Osteoblast (primary cell): Measurements from ENCODE around the gene USH2A. TPM values are rescaled to one million over a fixed set of nuclear protein-coding genes. Genes with fewer than 3 reads are reported as not detected.

ENCODE experiments used
- DNase-seq: peaks from one replicate; pipeline ENCODE4 v3.0.0; 2011; ENCODE audit warnings: low spot score, mixed read lengths; ENCODE audit not compliant: insufficient read length; ENCODE audit errors: missing footprints
- H2AFZ ChIP-seq: 2 replicates; pipeline ENCODE4 v1.6.0; 2011; ENCODE audit warnings: mild to moderate bottlenecking, low read length
- H3K27ac ChIP-seq: 2 replicates; pipeline ENCODE4 v1.5.1; 2011; ENCODE audit warnings: mild to moderate bottlenecking, low read depth, low read length, moderate library complexity
- H3K27me3 ChIP-seq: 2 replicates; pipeline ENCODE4 v1.6.0; 2012; ENCODE audit warnings: mild to moderate bottlenecking, control low read depth, inconsistent platforms, low read length, moderate library complexity; ENCODE audit not compliant: insufficient read depth
- H3K36me3 ChIP-seq: 2 replicates; pipeline ENCODE4 v1.5.1; 2011; ENCODE audit warnings: mild to moderate bottlenecking, low read length, control low read depth, moderate library complexity; ENCODE audit not compliant: insufficient read depth
- H3K4me1 ChIP-seq: 2 replicates; pipeline ENCODE4 v1.5.1; 2011; ENCODE audit warnings: mild to moderate bottlenecking, low read length, control low read depth, moderate library complexity; ENCODE audit not compliant: insufficient read depth
- H3K4me2 ChIP-seq: 2 replicates; pipeline ENCODE4 v1.6.0; 2011; ENCODE audit warnings: mild to moderate bottlenecking, low read length; ENCODE audit not compliant: insufficient read depth
- H3K4me3 ChIP-seq: fragments of 200-600 bp; sonication (generic); 3 replicates; pipeline ENCODE4 v1.5.1; 2012; ENCODE audit warnings: mild to moderate bottlenecking, low read length, inconsistent platforms; ENCODE audit not compliant: insufficient read depth
- H3K79me2 ChIP-seq: 2 replicates; pipeline ENCODE4 v1.6.0; 2012; ENCODE audit warnings: mild to moderate bottlenecking, low read length, control low read depth, inconsistent platforms; ENCODE audit not compliant: insufficient read depth
- H3K9me3 ChIP-seq: 2 replicates; pipeline ENCODE4 v1.5.1; 2011; ENCODE audit warnings: low read depth, low read length, control low read depth
- H4K20me1 ChIP-seq: 2 replicates; pipeline ENCODE4 v1.6.0; 2012; ENCODE audit warnings: mild to moderate bottlenecking, low read length, control low read depth; ENCODE audit not compliant: insufficient read depth
- CTCF ChIP-seq: IDR thresholded peaks from 2 replicates; pipeline ENCODE4 v1.5.1; 2011; ENCODE audit warnings: mild to moderate bottlenecking, low read depth, low read length, moderate library complexity; ENCODE audit errors: extremely low read depth
- total RNA-seq: library from RNA; depleted of rRNA; stranded (reverse); fragments of >200 nt; gene quantifications from 2 replicates; pipeline ENCODE4 v1.2.3, GENCODE V29; 2012

USH2A gene
- total RNA-seq, 1 donor: under 0.01 TPM

DNA sequence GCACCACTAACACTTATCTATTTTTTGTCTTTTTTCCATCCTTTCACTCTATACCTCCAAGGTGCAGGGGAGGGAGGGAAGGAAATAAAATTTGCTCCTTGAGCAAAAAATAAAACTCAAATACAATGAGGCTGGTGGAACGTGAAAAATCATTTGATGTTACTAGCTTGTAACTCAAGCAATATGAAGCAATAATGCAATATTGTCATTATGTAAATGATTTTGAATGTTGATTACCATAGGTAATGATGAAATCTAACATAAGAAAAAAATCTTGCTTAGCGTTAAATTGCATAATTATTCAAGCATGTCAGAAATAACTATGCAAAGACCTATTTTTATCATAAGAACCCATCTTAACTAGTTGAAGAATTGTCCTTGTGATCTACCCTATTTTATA is 578.5 kb downstream of the USH2A start:
- DNase-seq: no peak
- Histone ChIP-seq H3K9me3 (no peaks in the 10 kb centered on the region), H3K27ac (no peak overlapping the region), H2AFZ (peak overlapping the region; percentile 69), H3K4me1 (peaks cover 5% of the 10 kb centered on the region), H3K79me2 (no peaks in the 10 kb centered on the region), H3K27me3 (no peaks in the 10 kb centered on the region), H4K20me1 (no peaks in the 10 kb centered on the region), H3K4me3 (no peak overlapping the region), H3K4me2 (peak overlapping the region; percentile 79), H3K36me3 (no peaks in the 10 kb centered on the region)
- no peak for TF ChIP-seq CTCF

DNA sequence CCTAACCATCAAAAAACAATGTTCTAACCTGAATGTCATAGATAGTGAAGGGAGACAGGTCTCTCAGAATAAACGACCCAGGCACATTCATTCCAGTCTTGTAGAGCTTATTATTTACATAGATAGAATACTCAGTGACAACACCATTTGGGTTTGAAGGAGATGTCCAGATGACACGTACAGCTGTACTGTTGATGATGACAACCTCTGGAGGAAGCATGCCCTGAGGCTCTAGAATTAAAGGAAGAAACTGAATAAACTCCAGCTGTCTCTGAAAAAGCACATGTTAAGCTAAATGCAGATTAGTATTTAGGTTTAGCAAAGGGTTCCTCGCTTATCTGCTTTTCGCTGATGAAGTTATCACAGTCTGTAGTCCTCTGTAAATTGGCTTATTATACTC is 579.0 kb downstream of the USH2A start:
- H3K4me2 ChIP-seq: no peak overlapping the region
- H3K4me1 ChIP-seq: peaks cover 5% of the 10 kb centered on the region
- TF ChIP-seq CTCF: no peak
- H3K79me2 ChIP-seq: no peaks in the 10 kb centered on the region
- H3K36me3 ChIP-seq: no peaks in the 10 kb centered on the region
- H3K4me3 ChIP-seq: no peak overlapping the region
- no peak for DNase-seq
- no peaks in the 10 kb centered on the region for H4K20me1 ChIP-seq
- H2AFZ ChIP-seq: no peak overlapping the region
- no peak overlapping the region for H3K27ac ChIP-seq
- no peaks in the 10 kb centered on the region for H3K27me3 ChIP-seq
- H3K9me3 ChIP-seq: no peaks in the 10 kb centered on the region

DNA sequence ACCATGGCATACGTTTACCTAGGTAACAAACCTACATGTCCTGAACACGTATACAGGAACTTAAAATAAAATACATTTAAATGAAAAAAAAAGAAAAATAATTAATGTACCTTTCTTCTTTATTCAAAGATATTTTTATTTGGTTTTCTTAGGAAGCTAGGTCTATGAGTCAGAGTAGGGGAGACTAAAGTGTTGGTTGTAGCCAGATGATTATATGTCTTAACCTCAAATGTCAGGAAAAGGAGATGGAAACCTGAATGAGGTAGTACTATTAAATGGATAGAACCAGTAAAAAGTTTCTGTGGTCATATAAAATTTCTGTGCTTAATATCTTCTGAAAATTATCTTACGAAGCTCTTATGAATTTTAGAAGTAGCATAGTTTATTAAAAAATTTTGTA is 580.3 kb downstream of the USH2A start:
- no peaks in the 10 kb centered on the region for H3K27me3 ChIP-seq
- no peak overlapping the region for H2AFZ ChIP-seq
- H3K4me1 ChIP-seq: peaks cover 5% of the 10 kb centered on the region
- H3K79me2 ChIP-seq: no peaks in the 10 kb centered on the region
- no peak overlapping the region for H3K27ac ChIP-seq
- no peaks in the 10 kb centered on the region for H4K20me1 ChIP-seq
- no peak for TF ChIP-seq CTCF
- H3K36me3 ChIP-seq: no peaks in the 10 kb centered on the region
- DNase-seq: no peak
- no peaks in the 10 kb centered on the region for H3K9me3 ChIP-seq
- no peak overlapping the region for H3K4me2 ChIP-seq
- no peak overlapping the region for H3K4me3 ChIP-seq

- no peak overlapping the region for H2AFZ ChIP-seq
- H3K4me2 ChIP-seq: no peak overlapping the region
- no peaks in the 10 kb centered on the region for H3K27me3 ChIP-seq
- H3K79me2 ChIP-seq: no peaks in the 10 kb centered on the region
- H3K27ac ChIP-seq: peak overlapping the region; percentile 61
- DNase-seq: peak; percentile 34
- H3K9me3 ChIP-seq: no peaks in the 10 kb centered on the region
- H3K36me3 ChIP-seq: no peaks in the 10 kb centered on the region
- no peaks in the 10 kb centered on the region for H3K4me1 ChIP-seq
- no peak overlapping the region for H3K4me3 ChIP-seq
- no peaks in the 10 kb centered on the region for H4K20me1 ChIP-seq
- no peak for TF ChIP-seq CTCF
Measured at GRCh38 chr1:215835951-215836350, 587.3 kb downstream of the USH2A start.
